ENCODE results near the gene ACOT11.
"Not testable (repeated sequence)": the region's sequence is repeated elsewhere in the genome, so short reads cannot be mapped to it uniquely, and the experiment has no call there.

Gene ACOT11

GRCh38 chr1:54547601-54548388, at the start of gene ACOT11:
Gene ACOT11 (plus strand): TSS chr1:54548228. CDS start chr1:54548310, 82 bp downstream.
- FAIRE-seq = no peak

- no peak for FAIRE-seq
Observed at GRCh38 chr1:54498383-54499096, 49.5 kb upstream of the ACOT11 start.

GRCh38 chr1:54499097-54499359, 49.0 kb upstream of the ACOT11 start:
- FAIRE-seq = no peak

GRCh38 chr1:54499360-54500106, 48.5 kb upstream of the ACOT11 start:
- no peak for FAIRE-seq

- no peak for FAIRE-seq
Observed at GRCh38 chr1:54500107-54500431, 48.0 kb upstream of the ACOT11 start.

- FAIRE-seq = no peak
Observed at GRCh38 chr1:54501849-54502248, 46.2 kb upstream of the ACOT11 start.

GRCh38 chr1:54502342-54502741, 45.7 kb upstream of the ACOT11 start:
- FAIRE-seq = no peak

- no peak for FAIRE-seq
Observed at GRCh38 chr1:54506594-54506993, 41.4 kb upstream of the ACOT11 start.

- FAIRE-seq = no peak
Observed at GRCh38 chr1:54507033-54507870, 40.8 kb upstream of the ACOT11 start.

- FAIRE-seq = no peak
Observed at GRCh38 chr1:54510715-54511270, 37.2 kb upstream of the ACOT11 start.

- FAIRE-seq = not testable (repeated sequence)
Observed at GRCh38 chr1:54513921-54514580, 34.0 kb upstream of the ACOT11 start.

GRCh38 chr1:54516249-54516920, 31.6 kb upstream of the ACOT11 start:
- no peak for FAIRE-seq

GRCh38 chr1:54517496-54517895, 30.5 kb upstream of the ACOT11 start:
- FAIRE-seq = no peak

- FAIRE-seq = no peak
Observed at GRCh38 chr1:54518489-54518888, 29.5 kb upstream of the ACOT11 start.

- FAIRE-seq = no peak
Observed at GRCh38 chr1:54519709-54520108, 28.3 kb upstream of the ACOT11 start.

- FAIRE-seq = peak; percentile 84
Observed at GRCh38 chr1:54520631-54521321, 27.3 kb upstream of the ACOT11 start.

GRCh38 chr1:54526565-54526964, 21.5 kb upstream of the ACOT11 start:
- not testable (repeated sequence) for FAIRE-seq

- FAIRE-seq = no peak
Observed at GRCh38 chr1:54528613-54529012, 19.4 kb upstream of the ACOT11 start.

GRCh38 chr1:54532033-54532432, 16.0 kb upstream of the ACOT11 start:
- FAIRE-seq = no peak

GRCh38 chr1:54536656-54537055, 11.4 kb upstream of the ACOT11 start:
- FAIRE-seq = not testable (repeated sequence)

- FAIRE-seq = no peak
Observed at GRCh38 chr1:54537611-54538010, 10.4 kb upstream of the ACOT11 start.

All from islet of Langerhans (tissue), 1 donor.